ENCODE results near the gene PKP4. TPM values are rescaled to one million over a fixed set of nuclear protein-coding genes. Genes with fewer than 3 reads are reported as not detected.

PKP4 gene
- total and polyA plus RNA-seq, 9 of the 15 experiments (the other 6 are each of a cell fraction or from before 2014, with no cell fraction given) = 24.6 to 99.1 (median 74.0) TPM

GRCh38 chr2:158603205-158603604 lies 146.5 kb downstream of the PKP4 start (continued):
- no peak for TF ChIP-seq ZNF395 (CRISPR knock-in tag; IDR thresholded peaks at IDR 0.05)
- no peak for TF ChIP-seq HDGF (IDR thresholded peaks at IDR 0.05)
- TF ChIP-seq CEBPB (tag; IDR thresholded peaks at IDR 0.05) = peak; percentile 96
- TF ChIP-seq, protein P1, sequence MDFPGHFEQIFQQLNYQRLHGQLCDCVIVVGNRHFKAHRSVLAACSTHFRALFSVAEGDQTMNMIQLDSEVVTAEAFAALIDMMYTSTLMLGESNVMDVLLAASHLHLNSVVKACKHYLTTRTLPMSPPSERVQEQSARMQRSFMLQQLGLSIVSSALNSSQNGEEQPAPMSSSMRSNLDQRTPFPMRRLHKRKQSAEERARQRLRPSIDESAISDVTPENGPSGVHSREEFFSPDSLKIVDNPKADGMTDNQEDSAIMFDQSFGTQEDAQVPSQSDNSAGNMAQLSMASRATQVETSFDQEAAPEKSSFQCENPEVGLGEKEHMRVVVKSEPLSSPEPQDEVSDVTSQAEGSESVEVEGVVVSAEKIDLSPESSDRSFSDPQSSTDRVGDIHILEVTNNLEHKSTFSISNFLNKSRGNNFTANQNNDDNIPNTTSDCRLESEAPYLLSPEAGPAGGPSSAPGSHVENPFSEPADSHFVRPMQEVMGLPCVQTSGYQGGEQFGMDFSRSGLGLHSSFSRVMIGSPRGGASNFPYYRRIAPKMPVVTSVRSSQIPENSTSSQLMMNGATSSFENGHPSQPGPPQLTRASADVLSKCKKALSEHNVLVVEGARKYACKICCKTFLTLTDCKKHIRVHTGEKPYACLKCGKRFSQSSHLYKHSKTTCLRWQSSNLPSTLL (IDR thresholded peaks at IDR 0.05) = no peak
- no peak for TF ChIP-seq ZNF668 (CRISPR knock-in tag; IDR thresholded peaks at IDR 0.05)
- TF ChIP-seq ZBTB2 (IDR thresholded peaks at IDR 0.05) = no peak
- no peak for TF ChIP-seq SPI1 (IDR thresholded peaks at IDR 0.05; ENCODE audit: borderline replicate concordance, low read depth, low read length)
- TF ChIP-seq CREBBP (IDR thresholded peaks at IDR 0.05; ENCODE audit: low read depth, low read length) = no peak
- no peak for TF ChIP-seq ILF3 (IDR thresholded peaks at IDR 0.05; ENCODE audit: borderline replicate concordance)
